Smooth muscle cell (in vitro differentiated cells): ENCODE results near the gene MYO1B. TPM values are rescaled to one million over a fixed set of nuclear protein-coding genes. Genes with fewer than 3 reads are reported as not detected.

Experiments used
- DNase-seq: peaks from one replicate; lab custom pipeline; 2025; ENCODE audit not compliant: unreplicated experiment; lab: John Stamatoyannopoulos, UW
- H2AFZ ChIP-seq: fragments of 200-600 bp; sonication (generic); 2 replicates; pipeline ENCODE4 v1.6.0; 2016; ENCODE audit warnings: antibody characterized with exemption, low read depth, mild to moderate bottlenecking
- H3F3A ChIP-seq: fragments of 200-600 bp; sonication (generic); 2 replicates; pipeline ENCODE4 v1.6.0; 2017; ENCODE audit warnings: antibody characterized with exemption, low read depth
- H3K27ac ChIP-seq: fragments of 200-600 bp; sonication (generic); 2 replicates; pipeline ENCODE4 v1.5.1; 2016; ENCODE audit warnings: low read depth, mild to moderate bottlenecking
- H3K27me3 ChIP-seq: fragments of 200-600 bp; sonication (generic); 2 replicates; pipeline ENCODE4 v1.6.1; 2016; ENCODE audit warnings: low read depth, mild to moderate bottlenecking
- H3K36me3 ChIP-seq: fragments of 200-600 bp; sonication (generic); 2 replicates; pipeline ENCODE4 v1.5.1; 2016; ENCODE audit warnings: low read depth
- H3K4me1 ChIP-seq: fragments of 200-600 bp; sonication (generic); 2 replicates; pipeline ENCODE4 v1.5.1; 2016; ENCODE audit warnings: low read depth
- H3K4me2 ChIP-seq: fragments of 200-600 bp; sonication (generic); 2 replicates; pipeline ENCODE4 v1.6.0; 2016; ENCODE audit warnings: mild to moderate bottlenecking
- H3K4me3 ChIP-seq: fragments of 200-600 bp; sonication (generic); 2 replicates; pipeline ENCODE4 v1.5.1; 2016; ENCODE audit warnings: mild to moderate bottlenecking
- H3K79me2 ChIP-seq: fragments of 200-600 bp; sonication (generic); 2 replicates; pipeline ENCODE4 v1.6.0; 2016; ENCODE audit warnings: low read depth, mild to moderate bottlenecking
- H3K9ac ChIP-seq: fragments of 200-600 bp; sonication (generic); 2 replicates; pipeline ENCODE4 v1.6.0; 2016; ENCODE audit warnings: low read depth
- H3K9me3 ChIP-seq: fragments of 200-600 bp; sonication (generic); replicated peaks from 2 replicates; pipeline ENCODE4 v1.5.1; 2016; ENCODE audit warnings: low read depth
- H4K20me1 ChIP-seq: fragments of 200-600 bp; sonication (generic); 2 replicates; pipeline ENCODE4 v1.6.0; 2016; ENCODE audit warnings: low read depth
- WGBS: methylation state at CpG from one replicate; pipeline ENCODE4 v1.1.7; 2016; ENCODE audit warnings: low lambda C conversion rate; 5-methylcytosine and 5-hydroxymethylcytosine counted together
- polyA plus RNA-seq: library from polyadenylated mRNA; unstranded; fragments of >200 nt; fragmentation: Nextera tagmentation; extraction: Ambion mirVana; gene quantifications from 2 replicates; pipeline ENCODE4 v1.2.1, GENCODE V29; 2016
- total RNA-seq: library from RNA; depleted of rRNA; stranded (reverse); fragments of >200 nt; gene quantifications from 2 replicates; pipeline ENCODE4 v1.2.3, GENCODE V29; 2014
- TF ChIP-seq, protein P1 (sequence below): fragments of 200-600 bp; sonication (generic); IDR thresholded peaks from 2 replicates; pipeline ENCODE4 v1.5.1; 2017; ENCODE audit warnings: borderline replicate concordance, mild to moderate bottlenecking, antibody characterized with exemption; ENCODE audit not compliant: insufficient read depth, poor library complexity, severe bottlenecking

Gene MYO1B
- total and polyA plus RNA-seq, 2 experiments from 2014 or later = 58.8 to 133 TPM

DNA sequence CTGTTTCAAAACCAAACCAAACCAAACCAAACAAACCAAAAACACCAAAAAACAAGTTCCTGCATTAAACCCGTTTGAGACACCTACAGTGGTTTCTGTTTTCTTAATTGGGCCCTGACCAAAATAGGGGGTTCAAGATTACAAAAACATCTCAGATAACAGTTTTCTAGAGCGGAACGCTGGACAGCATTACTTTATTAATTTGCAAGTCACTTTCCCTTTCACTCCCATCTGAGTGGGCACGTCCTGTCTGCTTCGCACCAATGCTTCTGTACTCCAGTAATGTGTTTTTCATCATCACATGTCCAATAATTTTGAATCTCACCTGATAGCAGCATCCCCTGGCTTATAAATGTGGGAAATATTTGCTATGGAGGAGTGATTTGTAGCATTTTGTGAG lies 11.7 kb upstream of the MYO1B start:
- no peak for DNase-seq
- Histone ChIP-seq H3F3A (peaks cover 11% of the 10 kb centered on the region), H3K27ac (no peak overlapping the region)

DNA sequence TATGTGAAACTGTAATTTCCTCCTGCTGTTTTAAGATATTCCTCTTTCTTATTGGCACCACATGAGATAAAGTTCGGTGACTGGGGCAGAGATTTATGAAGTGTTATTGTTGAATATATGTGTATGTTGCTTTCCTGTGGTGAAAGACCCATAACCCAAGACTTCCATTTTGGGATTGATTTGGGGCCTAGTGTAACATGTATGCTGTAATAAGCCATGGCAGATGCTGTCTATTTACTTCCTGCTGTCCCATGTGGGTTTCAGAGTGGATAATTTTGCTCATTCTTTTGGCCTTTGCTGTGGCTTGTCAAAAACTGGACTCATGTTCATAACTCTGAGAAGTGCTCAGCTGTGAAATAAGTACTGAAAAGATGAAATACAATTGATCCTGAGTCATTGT lies 10.8 kb upstream of the MYO1B start:
- Histone ChIP-seq H3K4me1 (peaks cover 10% of the 10 kb centered on the region), H4K20me1 (no peaks in the 10 kb centered on the region), H3K9me3 (no peaks in the 10 kb centered on the region), H3F3A (peaks cover 11% of the 10 kb centered on the region), H3K36me3 (no peaks in the 10 kb centered on the region), H3K27ac (no peak overlapping the region), H3K4me3 (no peak overlapping the region), H3K79me2 (no peaks in the 10 kb centered on the region), H3K9ac (no peak overlapping the region), H3K4me2 (no peak overlapping the region), H2AFZ (no peak overlapping the region), H3K27me3 (no peaks in the 10 kb centered on the region)
- TF ChIP-seq, protein P1, sequence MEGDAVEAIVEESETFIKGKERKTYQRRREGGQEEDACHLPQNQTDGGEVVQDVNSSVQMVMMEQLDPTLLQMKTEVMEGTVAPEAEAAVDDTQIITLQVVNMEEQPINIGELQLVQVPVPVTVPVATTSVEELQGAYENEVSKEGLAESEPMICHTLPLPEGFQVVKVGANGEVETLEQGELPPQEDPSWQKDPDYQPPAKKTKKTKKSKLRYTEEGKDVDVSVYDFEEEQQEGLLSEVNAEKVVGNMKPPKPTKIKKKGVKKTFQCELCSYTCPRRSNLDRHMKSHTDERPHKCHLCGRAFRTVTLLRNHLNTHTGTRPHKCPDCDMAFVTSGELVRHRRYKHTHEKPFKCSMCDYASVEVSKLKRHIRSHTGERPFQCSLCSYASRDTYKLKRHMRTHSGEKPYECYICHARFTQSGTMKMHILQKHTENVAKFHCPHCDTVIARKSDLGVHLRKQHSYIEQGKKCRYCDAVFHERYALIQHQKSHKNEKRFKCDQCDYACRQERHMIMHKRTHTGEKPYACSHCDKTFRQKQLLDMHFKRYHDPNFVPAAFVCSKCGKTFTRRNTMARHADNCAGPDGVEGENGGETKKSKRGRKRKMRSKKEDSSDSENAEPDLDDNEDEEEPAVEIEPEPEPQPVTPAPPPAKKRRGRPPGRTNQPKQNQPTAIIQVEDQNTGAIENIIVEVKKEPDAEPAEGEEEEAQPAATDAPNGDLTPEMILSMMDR = no peak
- 81% methylated on average over 1 of the region's 1 CpG for WGBS
- no peak for DNase-seq

More for the DNA sequence above, 11.7 kb upstream of the MYO1B start:
- Histone ChIP-seq H3K4me1 (peaks cover 10% of the 10 kb centered on the region), H4K20me1 (no peaks in the 10 kb centered on the region), H2AFZ (no peak overlapping the region), H3K36me3 (no peaks in the 10 kb centered on the region), H3K4me2 (no peak overlapping the region), H3K79me2 (no peaks in the 10 kb centered on the region), H3K27me3 (no peaks in the 10 kb centered on the region), H3K4me3 (no peak overlapping the region), H3K9ac (no peak overlapping the region), H3K9me3 (no peaks in the 10 kb centered on the region)
- 81% methylated on average over 5 of the region's 5 CpGs for WGBS
- TF ChIP-seq, protein P1 = no peak

DNA sequence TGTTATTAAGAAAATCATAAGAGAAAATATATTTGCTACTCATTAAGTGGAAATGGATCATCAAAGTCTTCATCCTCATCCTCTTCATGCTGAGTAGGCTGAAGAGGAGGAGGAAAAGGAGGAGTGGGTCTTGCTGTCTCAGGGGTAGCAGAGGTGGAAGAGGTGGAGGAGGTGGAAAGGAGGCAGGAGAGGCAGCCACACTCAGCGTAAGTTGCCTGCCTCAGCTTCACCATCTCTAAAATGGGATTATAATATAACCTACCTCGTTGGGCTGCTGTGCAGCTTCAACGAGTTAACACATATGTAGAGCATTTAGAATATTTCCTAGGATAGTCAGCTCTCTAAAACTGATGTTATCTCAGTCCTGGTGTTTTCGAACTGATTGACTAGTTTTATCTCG lies 4.3 kb upstream of the MYO1B start:
- no peaks in the 10 kb centered on the region for H3K9me3 ChIP-seq
- TF ChIP-seq, protein P1 = no peak
- H3F3A ChIP-seq = no peaks in the 10 kb centered on the region
- no peak for DNase-seq
- H2AFZ ChIP-seq = no peak overlapping the region
- no peaks in the 10 kb centered on the region for H3K36me3 ChIP-seq
- no peaks in the 10 kb centered on the region for H3K27me3 ChIP-seq
- H3K27ac ChIP-seq = no peak overlapping the region
- no peak overlapping the region for H3K9ac ChIP-seq
- no peak overlapping the region for H3K4me2 ChIP-seq
- H4K20me1 ChIP-seq = no peaks in the 10 kb centered on the region
- peaks cover 1% of the 10 kb centered on the region for H3K79me2 ChIP-seq
- H3K4me3 ChIP-seq = no peak overlapping the region
- WGBS = 86% methylated on average over 5 of the region's 5 CpGs
- H3K4me1 ChIP-seq = no peaks in the 10 kb centered on the region

DNA sequence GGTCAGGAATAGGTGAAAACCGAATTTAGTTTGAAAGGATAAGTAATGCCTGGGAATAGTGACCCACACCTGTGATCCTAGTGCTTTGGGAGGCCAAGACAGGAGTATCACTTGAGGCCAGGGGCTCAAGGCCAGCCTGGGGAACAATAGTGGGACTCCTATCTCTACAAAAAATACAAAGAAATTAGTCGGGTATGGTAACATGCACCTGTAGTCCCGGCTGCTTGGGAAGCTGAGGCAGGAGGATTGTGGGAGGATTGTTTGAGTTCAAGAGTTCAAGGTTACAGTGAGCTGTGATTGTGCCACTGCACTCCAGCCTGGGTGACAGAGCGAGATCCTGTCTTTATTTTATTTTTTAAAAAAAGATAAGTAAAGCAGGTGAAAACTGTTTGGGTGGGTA lies 3.8 kb upstream of the MYO1B start:
- H3K36me3 ChIP-seq = no peaks in the 10 kb centered on the region
- peaks cover 7% of the 10 kb centered on the region for H3K79me2 ChIP-seq
- WGBS = 87% methylated on average over 4 of the region's 4 CpGs
- TF ChIP-seq, protein P1 = no peak
- H3K27me3 ChIP-seq = no peaks in the 10 kb centered on the region
- H3K4me1 ChIP-seq = peaks cover 1% of the 10 kb centered on the region
- H2AFZ ChIP-seq = no peak overlapping the region
- H3K9me3 ChIP-seq = no peaks in the 10 kb centered on the region
- no peak overlapping the region for H3K4me3 ChIP-seq
- H3F3A ChIP-seq = peaks cover 3% of the 10 kb centered on the region
- no peaks in the 10 kb centered on the region for H4K20me1 ChIP-seq
- no peak overlapping the region for H3K27ac ChIP-seq
- no peak overlapping the region for H3K9ac ChIP-seq
- no peak for DNase-seq
- no peak overlapping the region for H3K4me2 ChIP-seq
